IPS-NIHi7 (cell line): ENCODE measurements around the gene FAM76A.
A peak's percentile ranks its signal among the peaks of the same experiment; 100 is the strongest.
"Not testable (repeated sequence)": the region's sequence is repeated elsewhere in the genome, so short reads cannot be mapped to it uniquely, and the experiment has no call there.

Source experiments
- DNase-seq: peaks from one replicate; pipeline ENCODE4 v3.0.0; 2012; ENCODE audit warnings: mixed read lengths; ENCODE audit errors: extremely low spot score

The FAM76A gene

DNA sequence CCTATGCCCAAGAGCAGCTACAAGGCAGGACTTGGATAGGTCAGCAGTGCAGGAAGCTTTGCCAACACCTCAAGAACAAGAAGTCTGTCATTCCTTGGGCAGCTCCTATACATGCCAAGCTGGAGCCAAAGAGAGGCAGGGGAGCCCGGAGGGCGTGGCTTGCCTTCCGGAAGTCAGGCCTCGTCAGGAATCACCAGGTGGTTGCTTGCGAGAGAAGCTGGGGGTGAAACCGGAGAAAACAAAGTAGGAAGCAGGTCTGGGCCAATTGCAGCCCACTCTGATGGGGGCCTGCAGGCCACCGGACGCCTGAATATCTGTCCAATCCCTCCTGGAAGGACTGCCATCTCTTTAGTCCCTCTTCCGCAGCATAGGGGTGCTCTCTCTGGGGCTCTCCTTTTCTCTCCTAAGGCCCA lies 794 bp upstream of the FAM76A start:
- DNase-seq, result peak; percentile 59

DNA sequence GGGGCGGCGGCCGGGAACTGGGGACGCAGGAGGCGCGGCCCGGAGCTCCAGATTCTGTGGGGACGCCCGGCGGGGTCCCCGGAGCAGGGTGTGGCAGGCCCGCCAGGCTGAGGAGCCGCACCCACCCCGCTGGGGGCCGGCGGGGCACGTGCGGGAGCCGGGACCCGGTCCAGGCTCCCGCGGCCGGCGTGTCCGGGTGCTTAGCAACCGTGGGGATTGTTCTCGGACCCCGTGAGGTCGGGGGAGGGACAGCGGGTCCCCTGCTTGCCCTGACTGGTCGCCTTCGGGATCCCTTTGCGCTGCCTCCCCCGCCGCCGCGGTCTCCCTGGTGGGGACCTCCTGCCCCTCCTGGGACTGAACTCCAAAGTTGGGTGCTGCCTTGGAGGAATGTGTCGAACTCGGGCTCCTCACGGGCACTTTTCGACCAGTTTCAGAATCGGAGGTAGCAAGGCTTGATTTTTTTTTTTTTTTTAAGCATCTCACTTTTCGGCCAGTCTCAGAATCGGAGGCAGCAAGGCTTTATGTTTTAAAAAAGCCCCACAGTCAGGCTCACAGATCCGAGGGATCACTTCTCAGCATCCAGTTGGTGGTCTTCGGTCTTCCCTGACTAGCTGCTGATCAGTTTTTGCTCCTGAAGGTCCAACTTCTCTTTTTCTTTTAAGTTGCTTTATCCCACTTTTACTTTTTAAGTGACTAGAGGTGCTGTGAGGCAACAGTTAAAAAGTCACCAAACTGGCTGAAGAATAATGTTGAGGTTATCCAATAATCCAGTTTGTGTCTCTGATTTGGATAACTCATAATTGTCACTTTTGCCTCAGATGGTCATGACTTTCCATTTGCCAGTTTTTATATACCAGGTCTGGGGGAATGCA lies 648 bp downstream of the FAM76A start:
- DNase-seq, result peak; percentile 76

GRCh38 chr1:27727126-27727525 lies 1.4 kb downstream of the FAM76A start:
- no peak for DNase-seq

DNA sequence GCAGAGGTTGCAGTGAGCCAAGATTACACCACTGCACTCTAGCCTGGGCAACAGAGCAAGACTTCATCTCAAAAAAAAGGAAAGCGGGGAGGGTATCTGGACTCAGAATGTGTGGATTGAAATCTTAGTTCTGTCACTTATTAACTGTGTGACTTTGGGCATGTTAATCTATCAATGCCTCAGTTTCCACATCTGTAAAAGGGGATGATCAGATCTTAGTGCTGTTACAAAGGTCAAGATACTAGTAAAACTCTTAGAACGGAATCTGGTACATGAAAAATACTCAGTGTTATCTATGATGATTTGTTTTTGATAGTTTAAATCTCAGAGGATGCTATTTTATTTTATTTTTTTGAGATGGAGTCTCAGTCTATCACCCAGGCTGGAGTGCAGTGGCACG lies 10.5 kb downstream of the FAM76A start:
- DNase-seq, result no peak

- DNase-seq, result no peak
These were observed 15.4 kb downstream of the FAM76A start for GRCh38 chr1:27741121-27741520.

- no peak for DNase-seq
These were observed 18.8 kb downstream of the FAM76A start for GRCh38 chr1:27744556-27744955.

DNA sequence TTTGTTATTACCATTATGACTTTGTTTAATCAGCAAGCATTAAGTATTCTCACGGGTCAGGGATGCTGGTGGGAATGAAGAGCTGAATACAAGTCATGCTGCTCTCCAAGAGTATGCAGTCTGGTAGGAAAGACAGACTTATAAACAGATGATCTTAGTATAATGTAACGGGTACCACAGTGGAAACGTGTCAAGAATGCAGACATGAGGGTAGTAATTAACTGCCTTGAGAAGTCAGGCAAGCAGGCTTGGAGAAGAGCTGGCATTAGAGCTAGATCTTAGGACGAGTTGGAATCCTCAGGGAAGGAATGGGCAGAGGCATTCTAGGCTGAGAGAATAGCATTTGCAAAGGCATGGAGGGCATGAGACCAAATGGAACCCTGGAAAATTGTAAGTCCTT lies 19.7 kb downstream of the FAM76A start:
- DNase-seq, result no peak

DNA sequence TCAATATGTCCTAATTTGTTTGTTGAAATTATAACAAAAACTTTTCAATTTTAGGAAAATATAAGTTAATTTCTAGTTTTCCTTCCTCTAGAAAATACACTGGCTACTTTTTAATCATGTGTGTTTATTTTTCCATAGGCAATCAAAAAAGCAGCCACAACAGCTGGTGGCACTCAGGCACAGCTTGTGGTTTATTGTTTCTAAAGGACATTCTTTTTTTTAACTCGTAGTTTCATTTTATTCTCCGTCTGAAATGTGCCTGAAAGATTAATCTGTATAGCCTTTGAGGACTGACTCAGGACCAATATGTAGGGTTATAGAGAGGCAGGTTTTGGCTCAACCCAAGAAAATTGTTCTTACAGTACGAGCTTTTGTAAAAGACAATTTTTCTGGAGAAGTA lies 26.6 kb downstream of the FAM76A start:
- no peak for DNase-seq

GRCh38 chr1:27755286-27755685 lies 29.5 kb downstream of the FAM76A start:
- no peak for DNase-seq

DNA sequence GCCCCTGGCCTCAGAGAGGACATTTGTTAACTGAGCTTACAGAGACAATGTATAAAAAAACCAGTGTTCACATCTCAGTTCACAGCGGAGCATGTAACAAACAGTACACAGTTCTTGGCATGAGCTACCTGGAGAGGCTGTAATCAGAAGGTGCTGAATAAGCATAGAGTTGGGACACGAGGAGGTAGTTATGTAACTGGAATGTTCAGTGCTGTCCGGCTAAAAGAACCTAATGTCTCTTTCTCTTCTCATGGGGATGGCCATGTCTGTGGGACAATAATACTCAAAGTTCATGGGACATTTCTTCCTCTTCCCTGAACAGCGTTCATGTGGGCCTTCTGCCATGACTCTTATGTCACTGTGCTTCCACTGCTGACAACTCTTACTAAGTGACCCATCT lies 30.1 kb downstream of the FAM76A start:
- DNase-seq, result no peak

GRCh38 chr1:27759236-27759635 lies 33.5 kb downstream of the FAM76A start:
- no peak for DNase-seq

- DNase-seq, result peak; percentile 18
These were observed 34.7 kb downstream of the FAM76A start for GRCh38 chr1:27760426-27760825.

GRCh38 chr1:27762033-27762432 lies 36.3 kb downstream of the FAM76A start:
- no peak for DNase-seq

- no peak for DNase-seq
These were observed 37.6 kb downstream of the FAM76A start for GRCh38 chr1:27763358-27763757.

DNA sequence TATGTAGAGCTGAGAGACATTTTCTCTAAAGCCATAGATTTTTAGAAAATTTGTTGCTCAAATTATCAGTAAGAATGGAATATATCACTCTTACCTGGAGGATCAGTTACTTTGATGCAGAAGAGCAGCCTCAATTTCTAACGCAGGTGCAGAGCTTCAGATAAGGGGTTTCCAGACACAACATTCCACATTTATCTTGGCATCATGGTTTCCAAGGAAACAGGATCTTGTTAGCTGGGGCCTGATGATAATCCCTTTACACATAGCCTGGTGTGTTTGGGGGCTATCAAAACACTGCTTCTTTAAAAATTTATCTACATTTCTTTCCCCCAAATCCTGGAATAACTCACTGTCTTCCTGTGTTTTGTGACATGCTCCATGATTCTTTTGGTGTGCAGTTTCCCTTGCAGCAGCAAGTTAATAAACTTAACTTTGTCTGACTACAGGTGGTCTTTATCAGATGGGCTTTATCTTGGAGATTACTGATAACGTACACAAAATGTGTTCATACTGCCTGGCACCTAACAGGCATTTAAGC lies 44.6 kb downstream of the FAM76A start:
- DNase-seq, result no peak

- DNase-seq, result no peak
These were observed 46.5 kb downstream of the FAM76A start for GRCh38 chr1:27772036-27772931.

GRCh38 chr1:27772932-27773825 lies 47.4 kb downstream of the FAM76A start, which contains the start of gene STX12:
TSS of gene STX12 (plus strand) at chr1:27773219. CDS start at chr1:27773308, 89 bp downstream.
- peak; percentile 100 for DNase-seq

DNA sequence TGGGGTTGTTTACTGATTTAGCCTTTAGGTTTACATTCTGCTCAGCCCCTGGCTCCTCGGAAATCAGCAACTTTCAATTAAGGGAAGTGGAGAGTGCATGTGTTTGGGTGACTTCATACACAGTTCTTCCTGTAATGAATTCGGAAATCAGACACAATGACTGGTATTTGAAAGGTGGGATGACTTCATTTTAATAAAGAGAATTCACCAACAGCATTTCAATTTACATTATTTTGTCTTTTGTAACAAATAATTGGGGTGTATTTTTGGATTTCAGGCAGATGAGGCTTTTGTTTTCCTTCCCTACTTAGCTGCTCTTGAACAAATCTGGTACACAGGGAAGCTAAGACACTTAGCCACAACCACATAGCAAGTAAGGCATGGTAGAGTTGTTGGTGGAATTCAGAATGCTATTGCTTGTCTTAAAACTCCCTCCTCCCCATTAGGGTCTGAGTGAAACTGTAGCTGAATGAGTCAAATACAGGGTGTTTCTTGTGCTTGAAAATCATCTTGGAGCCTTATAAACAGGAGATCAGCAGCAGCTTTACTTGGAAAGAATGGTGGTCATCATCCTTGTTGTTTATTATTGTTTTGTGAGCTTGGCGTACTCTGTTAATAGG lies 48.2 kb downstream of the FAM76A start:
- DNase-seq, result no peak

GRCh38 chr1:27774654-27775053 lies 48.9 kb downstream of the FAM76A start:
- DNase-seq, result no peak

DNA sequence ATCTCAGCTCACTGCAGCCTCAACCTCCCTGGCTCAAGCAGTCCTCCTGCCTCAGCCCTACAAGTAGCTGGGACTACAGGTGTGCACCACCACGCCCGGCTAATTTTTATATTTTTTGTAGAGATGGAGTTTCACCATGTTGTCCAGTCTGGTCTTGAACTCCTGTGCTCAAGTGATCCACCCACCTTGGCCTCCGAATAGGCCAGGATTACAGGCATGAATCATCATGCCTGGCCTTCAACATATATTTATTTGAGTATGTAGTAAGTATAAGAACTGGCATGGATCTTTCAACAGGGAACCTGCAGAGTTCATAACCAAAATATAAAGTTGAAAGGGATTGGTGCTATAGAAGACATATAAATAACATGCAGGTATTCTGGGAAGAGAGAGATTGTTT lies 49.6 kb downstream of the FAM76A start:
- DNase-seq, result not testable (repeated sequence)

DNA sequence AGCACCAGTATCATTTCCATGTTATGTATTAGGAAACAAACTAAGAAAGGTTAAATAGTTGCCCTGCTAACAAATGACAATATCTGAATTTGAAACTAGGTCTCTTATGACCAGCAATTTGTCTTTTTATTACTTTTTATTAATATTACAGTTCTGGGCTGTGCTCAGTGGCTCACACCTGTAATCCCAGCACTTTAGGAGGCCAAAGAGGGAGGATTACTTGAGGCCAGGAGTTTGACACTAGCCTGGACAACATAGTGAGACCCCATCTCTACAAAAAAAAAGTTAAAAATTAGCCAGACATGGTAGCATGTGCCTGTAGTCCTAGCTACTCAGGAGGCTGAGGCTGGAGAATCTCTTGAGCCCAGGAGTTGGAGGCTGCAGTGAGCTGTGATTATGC lies 50.5 kb downstream of the FAM76A start:
- DNase-seq, result not testable (repeated sequence)
